Measurements from ENCODE around the gene FAM98B. TPM values are rescaled to one million over a fixed set of nuclear protein-coding genes. Genes with fewer than 3 reads are reported as not detected.

Gene FAM98B
- total and polyA plus RNA-seq, 9 of the 15 experiments (the other 6 are each of a cell fraction or from before 2014, with no cell fraction given): 3.1 to 42.0 (median 9.4) TPM

DNA sequence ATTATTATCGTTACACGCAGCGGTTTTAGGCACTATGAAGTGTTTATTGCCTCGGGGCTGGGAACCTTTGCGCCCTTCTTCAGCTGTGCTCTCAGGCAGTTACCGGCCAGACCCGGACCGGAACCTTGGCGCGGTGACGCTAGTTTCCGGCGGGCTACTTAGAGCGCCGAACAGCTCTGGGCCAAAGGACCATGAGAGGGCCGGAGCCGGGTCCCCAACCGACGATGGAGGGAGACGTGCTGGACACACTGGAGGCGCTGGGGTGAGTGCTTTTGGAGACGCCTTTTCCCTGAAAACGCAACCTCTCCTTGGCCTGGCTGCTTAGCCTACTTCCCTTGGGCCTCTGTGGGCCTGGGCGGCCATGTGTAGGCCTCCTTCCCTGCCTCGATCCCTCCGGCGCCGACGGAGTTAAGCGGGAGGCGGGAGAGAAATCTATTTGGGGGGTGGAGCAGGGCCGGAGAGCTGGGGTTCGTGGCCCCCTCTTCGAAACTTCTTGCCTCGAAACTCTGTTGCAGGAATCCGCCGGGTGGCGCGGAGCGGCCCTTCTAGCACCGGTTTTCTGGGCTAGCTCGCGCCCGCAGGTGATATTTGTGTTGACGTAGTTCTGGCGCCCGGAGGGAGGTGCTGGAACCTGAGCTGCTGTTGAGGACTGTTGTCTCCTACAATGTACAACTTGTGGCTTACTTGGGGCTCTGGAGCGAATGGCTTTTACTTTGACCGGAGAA lies at the start of gene FAM98B (continued):
- TF ChIP-seq TAF15 (IDR thresholded peaks at IDR 0.05; ENCODE audit: low read depth, low read length) (no peak), ZNF583 (CRISPR knock-in tag; IDR thresholded peaks at IDR 0.05) (no peak), SMAD4 (CRISPR knock-in tag; conservative IDR thresholded peaks at IDR 0.05) (peak; percentile 75; the same call in 1 of the 2 replicates), POU5F1 (IDR thresholded peaks at IDR 0.05; ENCODE audit: borderline replicate concordance, low read depth, low read length, partially characterized antibody) (no peak), MTA2 (IDR thresholded peaks at IDR 0.05; ENCODE audit: low read depth) (no peak), ZBTB17 (CRISPR knock-in tag; IDR thresholded peaks at IDR 0.05) (no peak), NCOA1 (IDR thresholded peaks at IDR 0.05; ENCODE audit: low read depth) (peak; percentile 98), KLF13 (tag; IDR thresholded peaks at IDR 0.05; ENCODE audit: borderline replicate concordance, low read depth) (no peak), ZBTB7A (IDR thresholded peaks at IDR 0.05; ENCODE audit: borderline replicate concordance, control insufficient read depth, low read depth, low read length) (peak; percentile 75; the same call in 1 of the 2 replicates)
- TF ChIP-seq, protein P1, sequence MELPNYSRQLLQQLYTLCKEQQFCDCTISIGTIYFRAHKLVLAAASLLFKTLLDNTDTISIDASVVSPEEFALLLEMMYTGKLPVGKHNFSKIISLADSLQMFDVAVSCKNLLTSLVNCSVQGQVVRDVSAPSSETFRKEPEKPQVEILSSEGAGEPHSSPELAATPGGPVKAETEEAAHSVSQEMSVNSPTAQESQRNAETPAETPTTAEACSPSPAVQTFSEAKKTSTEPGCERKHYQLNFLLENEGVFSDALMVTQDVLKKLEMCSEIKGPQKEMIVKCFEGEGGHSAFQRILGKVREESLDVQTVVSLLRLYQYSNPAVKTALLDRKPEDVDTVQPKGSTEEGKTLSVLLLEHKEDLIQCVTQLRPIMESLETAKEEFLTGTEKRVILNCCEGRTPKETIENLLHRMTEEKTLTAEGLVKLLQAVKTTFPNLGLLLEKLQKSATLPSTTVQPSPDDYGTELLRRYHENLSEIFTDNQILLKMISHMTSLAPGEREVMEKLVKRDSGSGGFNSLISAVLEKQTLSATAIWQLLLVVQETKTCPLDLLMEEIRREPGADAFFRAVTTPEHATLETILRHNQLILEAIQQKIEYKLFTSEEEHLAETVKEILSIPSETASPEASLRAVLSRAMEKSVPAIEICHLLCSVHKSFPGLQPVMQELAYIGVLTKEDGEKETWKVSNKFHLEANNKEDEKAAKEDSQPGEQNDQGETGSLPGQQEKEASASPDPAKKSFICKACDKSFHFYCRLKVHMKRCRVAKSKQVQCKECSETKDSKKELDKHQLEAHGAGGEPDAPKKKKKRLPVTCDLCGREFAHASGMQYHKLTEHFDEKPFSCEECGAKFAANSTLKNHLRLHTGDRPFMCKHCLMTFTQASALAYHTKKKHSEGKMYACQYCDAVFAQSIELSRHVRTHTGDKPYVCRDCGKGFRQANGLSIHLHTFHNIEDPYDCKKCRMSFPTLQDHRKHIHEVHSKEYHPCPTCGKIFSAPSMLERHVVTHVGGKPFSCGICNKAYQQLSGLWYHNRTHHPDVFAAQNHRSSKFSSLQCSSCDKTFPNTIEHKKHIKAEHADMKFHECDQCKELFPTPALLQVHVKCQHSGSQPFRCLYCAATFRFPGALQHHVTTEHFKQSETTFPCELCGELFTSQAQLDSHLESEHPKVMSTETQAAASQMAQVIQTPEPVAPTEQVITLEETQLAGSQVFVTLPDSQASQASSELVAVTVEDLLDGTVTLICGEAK (IDR thresholded peaks at IDR 0.05): peak; percentile 94
- TF ChIP-seq, protein P1 (CRISPR knock-in tag; IDR thresholded peaks at IDR 0.05): no peak
- TF ChIP-seq, protein P2, sequence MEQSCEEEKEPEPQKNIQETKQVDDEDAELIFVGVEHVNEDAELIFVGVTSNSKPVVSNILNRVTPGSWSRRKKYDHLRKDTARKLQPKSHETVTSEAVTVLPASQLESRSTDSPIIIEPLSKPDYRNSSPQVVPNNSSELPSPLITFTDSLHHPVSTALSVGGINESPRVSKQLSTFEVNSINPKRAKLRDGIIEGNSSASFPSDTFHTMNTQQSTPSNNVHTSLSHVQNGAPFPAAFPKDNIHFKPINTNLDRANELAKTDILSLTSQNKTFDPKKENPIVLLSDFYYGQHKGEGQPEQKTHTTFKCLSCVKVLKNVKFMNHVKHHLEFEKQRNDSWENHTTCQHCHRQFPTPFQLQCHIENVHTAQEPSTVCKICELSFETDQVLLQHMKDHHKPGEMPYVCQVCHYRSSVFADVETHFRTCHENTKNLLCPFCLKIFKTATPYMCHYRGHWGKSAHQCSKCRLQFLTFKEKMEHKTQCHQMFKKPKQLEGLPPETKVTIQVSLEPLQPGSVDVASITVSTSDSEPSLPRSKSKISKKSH (CRISPR knock-in tag; IDR thresholded peaks at IDR 0.05): no peak
- TF ChIP-seq, protein P3, sequence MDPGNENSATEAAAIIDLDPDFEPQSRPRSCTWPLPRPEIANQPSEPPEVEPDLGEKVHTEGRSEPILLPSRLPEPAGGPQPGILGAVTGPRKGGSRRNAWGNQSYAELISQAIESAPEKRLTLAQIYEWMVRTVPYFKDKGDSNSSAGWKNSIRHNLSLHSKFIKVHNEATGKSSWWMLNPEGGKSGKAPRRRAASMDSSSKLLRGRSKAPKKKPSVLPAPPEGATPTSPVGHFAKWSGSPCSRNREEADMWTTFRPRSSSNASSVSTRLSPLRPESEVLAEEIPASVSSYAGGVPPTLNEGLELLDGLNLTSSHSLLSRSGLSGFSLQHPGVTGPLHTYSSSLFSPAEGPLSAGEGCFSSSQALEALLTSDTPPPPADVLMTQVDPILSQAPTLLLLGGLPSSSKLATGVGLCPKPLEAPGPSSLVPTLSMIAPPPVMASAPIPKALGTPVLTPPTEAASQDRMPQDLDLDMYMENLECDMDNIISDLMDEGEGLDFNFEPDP (CRISPR knock-in tag; IDR thresholded peaks at IDR 0.05): no peak
- TF ChIP-seq, protein P4, sequence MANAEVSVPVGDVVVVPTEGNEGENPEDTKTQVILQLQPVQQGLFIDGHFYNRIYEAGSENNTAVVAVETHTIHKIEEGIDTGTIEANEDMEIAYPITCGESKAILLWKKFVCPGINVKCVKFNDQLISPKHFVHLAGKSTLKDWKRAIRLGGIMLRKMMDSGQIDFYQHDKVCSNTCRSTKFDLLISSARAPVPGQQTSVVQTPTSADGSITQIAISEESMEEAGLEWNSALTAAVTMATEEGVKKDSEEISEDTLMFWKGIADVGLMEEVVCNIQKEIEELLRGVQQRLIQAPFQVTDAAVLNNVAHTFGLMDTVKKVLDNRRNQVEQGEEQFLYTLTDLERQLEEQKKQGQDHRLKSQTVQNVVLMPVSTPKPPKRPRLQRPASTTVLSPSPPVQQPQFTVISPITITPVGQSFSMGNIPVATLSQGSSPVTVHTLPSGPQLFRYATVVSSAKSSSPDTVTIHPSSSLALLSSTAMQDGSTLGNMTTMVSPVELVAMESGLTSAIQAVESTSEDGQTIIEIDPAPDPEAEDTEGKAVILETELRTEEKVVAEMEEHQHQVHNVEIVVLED (CRISPR knock-in tag; IDR thresholded peaks at IDR 0.05): peak; percentile 49
